SK-N-SH (cell line): ENCODE measurements around the gene FIBP. TPM values are rescaled to one million over a fixed set of nuclear protein-coding genes. Genes with fewer than 3 reads are reported as not detected.

Experiments used
- CTCF ChIA-PET: fragments of 300-600, 350-600 bp; formaldehyde crosslinking; extraction: SDS; loops from one replicate; lab custom pipeline; 2021; lab: Yijun Ruan, JAX
- POLR2A ChIA-PET: fragments of 350-600 bp; sonication (Branson Sonifier 250); formaldehyde crosslinking; extraction: SDS; loops from one replicate; lab custom pipeline; 2020; ENCODE audit warnings: antibody characterized with exemption, inconsistent platforms; lab: Yijun Ruan, JAX
- DNase-seq: peaks from one replicate; pipeline ENCODE4 v3.0.0; 2012
- H2AFZ ChIP-seq: fragments of 200-600 bp; sonication (generic); 2 replicates; pipeline ENCODE4 v1.8.1; 2016; ENCODE audit warnings: antibody characterized with exemption, mild to moderate bottlenecking, low read depth
- H3F3A ChIP-seq: fragments of 200-600 bp; sonication (generic); replicated peaks from 2 replicates; pipeline ENCODE3; 2016; ENCODE audit warnings: antibody characterized with exemption, mild to moderate bottlenecking; ENCODE audit not compliant: insufficient read depth
- H3K27ac ChIP-seq, 2 experiments: fragments of 200-500 bp in 1 of 2; fragments of 200-600 bp in 1 of 2; sonication (Bioruptor generic) in 1 of 2; sonication (generic), shearing (Covaris generic) in 1 of 2; 2 replicates each; pipeline versions ENCODE4 v1.5.1 to v1.6.1; 2014 to 2016; ENCODE audit warnings: low read depth in 2 of 2, inconsistent platforms in 1 of 2, low read length in 1 of 2, mild to moderate bottlenecking in 1 of 2, mixed read lengths in 1 of 2
- H3K27me3 ChIP-seq: fragments of 200-600 bp; sonication (generic), shearing (Covaris generic); 2 replicates; pipeline ENCODE4 v1.6.1; 2016; ENCODE audit warnings: mixed run types; ENCODE audit not compliant: insufficient read depth
- H3K36me3 ChIP-seq, 2 experiments: fragments of 200-500 bp in 1 of 2; fragments of 200-600 bp in 1 of 2; sonication (Bioruptor generic) in 1 of 2; sonication (generic) in 1 of 2; replicated peaks in 1 of 2; 2 replicates each; pipeline versions ENCODE3 to v1.5.1; 2014 to 2016; ENCODE audit warnings: low read length in 1 of 2, mild to moderate bottlenecking in 1 of 2; ENCODE audit not compliant: insufficient read depth in 2 of 2, control insufficient read depth in 1 of 2
- H3K4me1 ChIP-seq, 2 experiments: fragments of 200-500 bp in 1 of 2; fragments of 200-600 bp in 1 of 2; sonication (Bioruptor generic) in 1 of 2; sonication (generic), shearing (Covaris generic) in 1 of 2; 2 replicates each; pipeline versions ENCODE4 v1.5.1 to v1.6.1; 2014 to 2016; ENCODE audit warnings: low read depth in 1 of 2, low read length in 1 of 2, mixed run types in 1 of 2; ENCODE audit not compliant: insufficient read depth in 2 of 2, control insufficient read depth in 1 of 2
- H3K4me2 ChIP-seq: fragments of 200-600 bp; sonication (generic), shearing (Covaris generic); 2 replicates; pipeline ENCODE4 v1.6.1; 2017; ENCODE audit warnings: mixed run types
- H3K4me3 ChIP-seq, 2 experiments: fragments of 200-500 bp in 1 of 2; fragments of 200-600 bp in 1 of 2; sonication (Bioruptor generic) in 1 of 2; sonication (generic), shearing (Covaris generic) in 1 of 2; 2 replicates each; pipeline versions ENCODE4 v1.5.1 to v1.8.1; 2014 to 2016; ENCODE audit warnings: low read depth in 2 of 2, inconsistent platforms in 1 of 2, low read length in 1 of 2, mild to moderate bottlenecking in 1 of 2, mixed read lengths in 1 of 2, moderate library complexity in 1 of 2
- H3K79me2 ChIP-seq: fragments of 200-600 bp; sonication (generic); 2 replicates; pipeline ENCODE4 v1.8.1; 2017; ENCODE audit warnings: mild to moderate bottlenecking; ENCODE audit not compliant: insufficient read depth
- H3K9ac ChIP-seq: fragments of 200-600 bp; sonication (generic); 2 replicates; pipeline ENCODE4 v1.6.1; 2017; ENCODE audit warnings: mixed run types
- H3K9me2 ChIP-seq: fragments of 200-600 bp; sonication (generic); 2 replicates; pipeline ENCODE4 v1.6.1; 2017; ENCODE audit warnings: mixed run types
- H3K9me3 ChIP-seq: fragments of 200-600 bp; sonication (generic); 2 replicates; pipeline ENCODE4 v1.6.1; 2017; ENCODE audit warnings: mixed run types, mild to moderate bottlenecking, moderate library complexity
- H4K20me1 ChIP-seq: fragments of 200-600 bp; sonication (generic); 2 replicates; pipeline ENCODE4 v1.6.1; 2017; ENCODE audit warnings: mild to moderate bottlenecking, mixed run types; ENCODE audit not compliant: insufficient read depth
- ELF1 ChIP-seq: IDR thresholded peaks from 2 replicates; pipeline ENCODE4 v1.4.0; 2012
- FOSL2 ChIP-seq: IDR thresholded peaks from 2 replicates; pipeline ENCODE4 v1.4.0; 2012; ENCODE audit warnings: low read depth, mild to moderate bottlenecking, moderate library complexity, borderline replicate concordance
- FOXJ3 ChIP-seq: sonication (generic); formaldehyde crosslinking; IDR thresholded peaks from 2 replicates; pipeline ENCODE4 v1.5.1; 2020; ENCODE audit warnings: mild to moderate bottlenecking, missing genetic modification reagents
- IRF3 ChIP-seq: fragments of 150-350 bp; IDR thresholded peaks from 2 replicates; pipeline ENCODE4 v1.6.1; 2016; ENCODE audit warnings: mild to moderate bottlenecking, low read depth, low read length
- NFIC ChIP-seq: IDR thresholded peaks from 2 replicates; pipeline ENCODE4 v1.4.0; 2012; ENCODE audit warnings: borderline replicate concordance
- POLR2AphosphoS5 ChIP-seq: IDR thresholded peaks from 2 replicates; pipeline ENCODE4 v1.6.1; 2012; ENCODE audit warnings: low read depth, low read length
- REST ChIP-seq: IDR thresholded peaks from 2 replicates; pipeline ENCODE4 v1.6.1; 2012; ENCODE audit warnings: mild to moderate bottlenecking, low read depth, low read length, moderate library complexity
- RXRA ChIP-seq: IDR thresholded peaks from 2 replicates; pipeline ENCODE4 v1.4.0; 2012; ENCODE audit warnings: low read depth, mild to moderate bottlenecking, borderline replicate concordance
- SIN3A ChIP-seq: IDR thresholded peaks from 2 replicates; pipeline ENCODE4 v1.6.1; 2012; ENCODE audit warnings: low read depth, mild to moderate bottlenecking, low read length, moderate library complexity, borderline replicate concordance
- TAF1 ChIP-seq: IDR thresholded peaks from 2 replicates; pipeline ENCODE4 v1.6.1; 2012; ENCODE audit warnings: low read depth, mild to moderate bottlenecking, low read length, moderate library complexity, borderline replicate concordance
- TCF12 ChIP-seq: IDR thresholded peaks from 2 replicates; pipeline ENCODE4 v1.4.0; 2012
- USF1 ChIP-seq: IDR thresholded peaks from 2 replicates; pipeline ENCODE4 v1.4.0; 2012; ENCODE audit warnings: low read depth, borderline replicate concordance
- USF2 ChIP-seq: fragments of 150-350 bp; IDR thresholded peaks from 2 replicates; pipeline ENCODE4 v1.6.1; 2017; ENCODE audit warnings: antibody characterized with exemption, low read length, low read depth, borderline replicate concordance
- YY1 ChIP-seq: IDR thresholded peaks from 2 replicates; pipeline ENCODE4 v1.4.0; 2012; ENCODE audit warnings: low read depth, mild to moderate bottlenecking
- WGBS: methylation state at CpG from one replicate; pipeline ENCODE4 v1.1.6; 2017; ENCODE audit warnings: low lambda C conversion rate; 5-methylcytosine and 5-hydroxymethylcytosine counted together
- polyA plus RNA-seq, 3 experiments: library from polyadenylated mRNA; depleted of rRNA; stranded (reverse); fragments of >200 nt; gene quantifications; 2 replicates each; pipeline ENCODE4 v1.2.3, GENCODE V29; 2012

The FIBP gene
- polyA plus RNA-seq, 1 of the 3 experiments (the other 2 are of a cell fraction), result 190 TPM

- WGBS, result 95% methylated on average over 4 of the region's 4 CpGs
Observed at GRCh38 chr11:65854161-65854592, 34.1 kb downstream of the FIBP start.

More at GRCh38 chr11:65854161-65854592, 34.1 kb downstream of the FIBP start:
- peaks cover 45% of the 10 kb centered on the region for H3K79me2 ChIP-seq
- no peaks in the 10 kb centered on the region for H3K9me2 ChIP-seq
- peaks cover 72% of the 10 kb centered on the region for H3F3A ChIP-seq
- no peaks in the 10 kb centered on the region for H3K27me3 ChIP-seq
- no peak overlapping the region; the same call in 1 of the 2 replicates for H3K4me2 ChIP-seq
- peaks cover 44 to 55% of the 10 kb centered on the region in 2 experiments for H3K36me3 ChIP-seq
- no peak overlapping the region for H3K9ac ChIP-seq
- H3K27ac ChIP-seq, result no peak overlapping the region
- H3K9me3 ChIP-seq, result no peaks in the 10 kb centered on the region
- CTCF ChIA-PET, result interaction anchor here (0.6 to 3.0 kb wide), 4 partner anchors 30 to 685 kb away, joined by 3 to 12 read pairs (median 5); partner anchors contain the start of genes FIBP and KAT5
- POLR2A ChIA-PET, result interaction anchor here (1.0 kb wide), 1 partner anchor 11 kb away, joined by 3 read pairs; no protein-coding TSS in a partner anchor
- H3K4me1 ChIP-seq, result peaks cover 0 to 20% of the 10 kb centered on the region in 2 experiments; a peak in 2 of 4 replicates
- peaks cover 56% of the 10 kb centered on the region for H4K20me1 ChIP-seq
- no peak overlapping the region for H3K4me3 ChIP-seq
- DNase-seq, result peak; percentile 10
- TF ChIP-seq YY1 (no peak), NFIC (no peak), TCF12 (no peak), SIN3A (no peak), IRF3 (no peak), REST (no peak), RXRA (no peak), USF1 (no peak), FOSL2 (no peak), FOXJ3 (no peak), USF2 (no peak), POLR2AphosphoS5 (no peak), ELF1 (no peak), TAF1 (no peak)
- H2AFZ ChIP-seq, result no peak overlapping the region
